PC-9 (cell line): ENCODE measurements around the gene ALAD.

Experiments used
- CTCF ChIP-seq: fragments of 200-600 bp; sonication (generic); conservative IDR thresholded peaks from 2 replicates; pipeline ENCODE4 v1.6.1; 2017; ENCODE audit warnings: mixed run types, antibody characterized with exemption, mild to moderate bottlenecking, moderate library complexity
- EZH2 ChIP-seq: fragments of 200-600 bp; sonication (generic); IDR thresholded peaks from 2 replicates; pipeline ENCODE4 v1.8.0; 2017; ENCODE audit warnings: antibody characterized with exemption, low read depth

GRCh38 chr9:113341712-113342410, 59.2 kb downstream of the ALAD start:
- TF ChIP-seq CTCF (no peak), EZH2 (no peak)
